Tibial nerve (tissue), 3 donors: ENCODE data around the gene SIX6.
"Not testable (repeated sequence)": the region's sequence is repeated elsewhere in the genome, so short reads cannot be mapped to it uniquely, and the experiment has no call there.

Experiments
- POLR2A ChIP-seq, 2 donors: fragments of 450-650 bp; IDR thresholded peaks; one replicate each; pipeline ENCODE4 v1.6.1; 2017; ENCODE audit warnings: antibody characterized with exemption in 2 of 2, mild to moderate bottlenecking in 2 of 2, moderate library complexity in 2 of 2
- TF ChIP-seq, protein P1 (sequence below), 5 experiments: fragments of 200-600 bp in 3 of 5; fragments of 450-650 bp in 2 of 5; sonication (generic) in 3 of 5; IDR thresholded peaks; one replicate each; pipeline ENCODE4 v1.5.1; 2016 to 2019; ENCODE audit warnings: antibody characterized with exemption in 5 of 5, mild to moderate bottlenecking in 3 of 5, moderate library complexity in 2 of 5

DNA sequence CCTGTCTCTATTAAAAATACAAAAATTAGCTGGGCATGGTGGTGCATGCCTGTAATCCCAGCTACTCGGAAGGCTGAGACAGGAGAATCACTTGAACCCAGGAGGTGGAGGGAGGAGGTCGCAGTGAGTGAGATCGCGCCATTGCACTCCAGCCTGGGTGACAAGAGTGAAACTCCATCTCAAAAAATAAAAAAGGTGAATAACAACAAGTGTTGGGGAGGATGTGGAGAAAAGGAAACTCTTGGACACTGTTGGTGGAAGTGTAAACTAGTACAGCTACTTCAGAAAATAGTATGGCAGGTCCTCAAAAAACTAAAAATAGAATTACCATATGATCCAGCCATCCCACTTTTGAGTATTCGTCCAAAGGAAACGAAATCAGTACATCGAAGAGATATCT, 28.7 kb upstream of the SIX6 start:
- TF ChIP-seq, protein P1, sequence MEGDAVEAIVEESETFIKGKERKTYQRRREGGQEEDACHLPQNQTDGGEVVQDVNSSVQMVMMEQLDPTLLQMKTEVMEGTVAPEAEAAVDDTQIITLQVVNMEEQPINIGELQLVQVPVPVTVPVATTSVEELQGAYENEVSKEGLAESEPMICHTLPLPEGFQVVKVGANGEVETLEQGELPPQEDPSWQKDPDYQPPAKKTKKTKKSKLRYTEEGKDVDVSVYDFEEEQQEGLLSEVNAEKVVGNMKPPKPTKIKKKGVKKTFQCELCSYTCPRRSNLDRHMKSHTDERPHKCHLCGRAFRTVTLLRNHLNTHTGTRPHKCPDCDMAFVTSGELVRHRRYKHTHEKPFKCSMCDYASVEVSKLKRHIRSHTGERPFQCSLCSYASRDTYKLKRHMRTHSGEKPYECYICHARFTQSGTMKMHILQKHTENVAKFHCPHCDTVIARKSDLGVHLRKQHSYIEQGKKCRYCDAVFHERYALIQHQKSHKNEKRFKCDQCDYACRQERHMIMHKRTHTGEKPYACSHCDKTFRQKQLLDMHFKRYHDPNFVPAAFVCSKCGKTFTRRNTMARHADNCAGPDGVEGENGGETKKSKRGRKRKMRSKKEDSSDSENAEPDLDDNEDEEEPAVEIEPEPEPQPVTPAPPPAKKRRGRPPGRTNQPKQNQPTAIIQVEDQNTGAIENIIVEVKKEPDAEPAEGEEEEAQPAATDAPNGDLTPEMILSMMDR (IDR thresholded peaks at IDR 0.05) = not testable (repeated sequence)
- not testable (repeated sequence) for TF ChIP-seq POLR2A (IDR thresholded peaks at IDR 0.05)
